ENCODE results near the gene SLC22A23. TPM values are rescaled to one million over a fixed set of nuclear protein-coding genes. Genes with fewer than 3 reads are reported as not detected.

SLC22A23 gene
- total RNA-seq, 1 experiment from 2014 or later: 38.2 TPM

DNA sequence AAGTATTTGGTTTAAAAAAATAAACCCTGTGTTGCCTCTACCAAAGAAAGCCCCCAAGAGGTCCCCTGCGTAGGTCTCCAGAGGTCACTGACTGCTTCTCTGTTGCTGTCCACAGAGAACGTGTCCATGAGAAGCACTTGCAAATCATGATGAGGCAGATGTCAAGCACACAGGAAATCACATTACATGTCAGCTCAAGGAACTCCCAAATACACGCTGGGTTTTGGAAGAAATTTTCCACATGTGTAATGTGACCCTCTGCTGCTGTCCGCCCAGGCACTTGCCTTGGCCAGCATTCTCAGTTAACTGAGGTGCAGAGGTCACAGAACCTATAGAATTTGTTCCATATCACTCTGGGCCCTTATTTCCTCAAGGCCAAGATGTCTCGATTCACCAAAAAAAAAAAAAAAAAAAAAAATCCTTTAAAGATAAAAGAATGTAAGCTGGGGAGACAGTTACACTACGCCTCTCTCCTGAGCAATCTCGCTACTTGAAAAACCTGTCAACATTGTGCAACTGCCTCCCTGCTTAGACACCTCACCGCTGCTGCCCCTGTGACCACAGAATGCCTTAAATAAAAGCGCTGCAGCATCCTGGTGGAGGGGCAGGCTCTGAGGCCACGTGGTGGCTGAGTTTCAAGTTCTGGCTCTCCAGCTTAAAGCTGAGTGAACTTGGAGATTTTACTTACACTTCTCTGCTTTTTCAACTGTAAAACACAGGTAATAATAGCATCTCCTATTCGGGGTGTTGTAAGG lies 42.3 kb downstream of the SLC22A23 start:
- TF ChIP-seq CBFB (CRISPR knock-in tag; IDR thresholded peaks at IDR 0.05; ENCODE audit: low read depth) (no peak), ZNF121 (CRISPR knock-in tag; IDR thresholded peaks at IDR 0.05) (no peak), SOX15 (CRISPR knock-in tag; IDR thresholded peaks at IDR 0.05) (no peak), KAT7 (CRISPR knock-in tag; IDR thresholded peaks at IDR 0.05; ENCODE audit: borderline replicate concordance) (no peak), USF1 (CRISPR knock-in tag; IDR thresholded peaks at IDR 0.05) (peak; percentile 84), ZNF423 (CRISPR knock-in tag; IDR thresholded peaks at IDR 0.05) (no peak), ETV6 (CRISPR knock-in tag; IDR thresholded peaks at IDR 0.05) (peak; percentile 27; the same call in 1 of the 2 replicates), CTCF (IDR thresholded peaks at IDR 0.05) (no peak), ZNF219 (CRISPR knock-in tag; IDR thresholded peaks at IDR 0.05; ENCODE audit: borderline replicate concordance) (no peak), ZNF263 (CRISPR knock-in tag; IDR thresholded peaks at IDR 0.05; ENCODE audit: low read depth) (no peak), AR (CRISPR knock-in tag; IDR thresholded peaks at IDR 0.05) (no peak), MAX (CRISPR knock-in tag; IDR thresholded peaks at IDR 0.05) (0 out of 2 replicates have a peak, but pooled peaks have one; percentile 68), ZNF396 (CRISPR knock-in tag; IDR thresholded peaks at IDR 0.05; ENCODE audit: borderline replicate concordance) (no peak), MYBL2 (CRISPR knock-in tag; IDR thresholded peaks at IDR 0.05) (no peak)
- TF ChIP-seq, protein P1, sequence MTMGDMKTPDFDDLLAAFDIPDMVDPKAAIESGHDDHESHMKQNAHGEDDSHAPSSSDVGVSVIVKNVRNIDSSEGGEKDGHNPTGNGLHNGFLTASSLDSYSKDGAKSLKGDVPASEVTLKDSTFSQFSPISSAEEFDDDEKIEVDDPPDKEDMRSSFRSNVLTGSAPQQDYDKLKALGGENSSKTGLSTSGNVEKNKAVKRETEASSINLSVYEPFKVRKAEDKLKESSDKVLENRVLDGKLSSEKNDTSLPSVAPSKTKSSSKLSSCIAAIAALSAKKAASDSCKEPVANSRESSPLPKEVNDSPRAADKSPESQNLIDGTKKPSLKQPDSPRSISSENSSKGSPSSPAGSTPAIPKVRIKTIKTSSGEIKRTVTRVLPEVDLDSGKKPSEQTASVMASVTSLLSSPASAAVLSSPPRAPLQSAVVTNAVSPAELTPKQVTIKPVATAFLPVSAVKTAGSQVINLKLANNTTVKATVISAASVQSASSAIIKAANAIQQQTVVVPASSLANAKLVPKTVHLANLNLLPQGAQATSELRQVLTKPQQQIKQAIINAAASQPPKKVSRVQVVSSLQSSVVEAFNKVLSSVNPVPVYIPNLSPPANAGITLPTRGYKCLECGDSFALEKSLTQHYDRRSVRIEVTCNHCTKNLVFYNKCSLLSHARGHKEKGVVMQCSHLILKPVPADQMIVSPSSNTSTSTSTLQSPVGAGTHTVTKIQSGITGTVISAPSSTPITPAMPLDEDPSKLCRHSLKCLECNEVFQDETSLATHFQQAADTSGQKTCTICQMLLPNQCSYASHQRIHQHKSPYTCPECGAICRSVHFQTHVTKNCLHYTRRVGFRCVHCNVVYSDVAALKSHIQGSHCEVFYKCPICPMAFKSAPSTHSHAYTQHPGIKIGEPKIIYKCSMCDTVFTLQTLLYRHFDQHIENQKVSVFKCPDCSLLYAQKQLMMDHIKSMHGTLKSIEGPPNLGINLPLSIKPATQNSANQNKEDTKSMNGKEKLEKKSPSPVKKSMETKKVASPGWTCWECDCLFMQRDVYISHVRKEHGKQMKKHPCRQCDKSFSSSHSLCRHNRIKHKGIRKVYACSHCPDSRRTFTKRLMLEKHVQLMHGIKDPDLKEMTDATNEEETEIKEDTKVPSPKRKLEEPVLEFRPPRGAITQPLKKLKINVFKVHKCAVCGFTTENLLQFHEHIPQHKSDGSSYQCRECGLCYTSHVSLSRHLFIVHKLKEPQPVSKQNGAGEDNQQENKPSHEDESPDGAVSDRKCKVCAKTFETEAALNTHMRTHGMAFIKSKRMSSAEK (CRISPR knock-in tag; IDR thresholded peaks at IDR 0.05; ENCODE audit: borderline replicate concordance): no peak
- TF ChIP-seq, protein P2, sequence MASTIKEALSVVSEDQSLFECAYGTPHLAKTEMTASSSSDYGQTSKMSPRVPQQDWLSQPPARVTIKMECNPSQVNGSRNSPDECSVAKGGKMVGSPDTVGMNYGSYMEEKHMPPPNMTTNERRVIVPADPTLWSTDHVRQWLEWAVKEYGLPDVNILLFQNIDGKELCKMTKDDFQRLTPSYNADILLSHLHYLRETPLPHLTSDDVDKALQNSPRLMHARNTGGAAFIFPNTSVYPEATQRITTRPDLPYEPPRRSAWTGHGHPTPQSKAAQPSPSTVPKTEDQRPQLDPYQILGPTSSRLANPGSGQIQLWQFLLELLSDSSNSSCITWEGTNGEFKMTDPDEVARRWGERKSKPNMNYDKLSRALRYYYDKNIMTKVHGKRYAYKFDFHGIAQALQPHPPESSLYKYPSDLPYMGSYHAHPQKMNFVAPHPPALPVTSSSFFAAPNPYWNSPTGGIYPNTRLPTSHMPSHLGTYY (CRISPR knock-in tag; IDR thresholded peaks at IDR 0.05): no peak
- TF ChIP-seq, protein P3, sequence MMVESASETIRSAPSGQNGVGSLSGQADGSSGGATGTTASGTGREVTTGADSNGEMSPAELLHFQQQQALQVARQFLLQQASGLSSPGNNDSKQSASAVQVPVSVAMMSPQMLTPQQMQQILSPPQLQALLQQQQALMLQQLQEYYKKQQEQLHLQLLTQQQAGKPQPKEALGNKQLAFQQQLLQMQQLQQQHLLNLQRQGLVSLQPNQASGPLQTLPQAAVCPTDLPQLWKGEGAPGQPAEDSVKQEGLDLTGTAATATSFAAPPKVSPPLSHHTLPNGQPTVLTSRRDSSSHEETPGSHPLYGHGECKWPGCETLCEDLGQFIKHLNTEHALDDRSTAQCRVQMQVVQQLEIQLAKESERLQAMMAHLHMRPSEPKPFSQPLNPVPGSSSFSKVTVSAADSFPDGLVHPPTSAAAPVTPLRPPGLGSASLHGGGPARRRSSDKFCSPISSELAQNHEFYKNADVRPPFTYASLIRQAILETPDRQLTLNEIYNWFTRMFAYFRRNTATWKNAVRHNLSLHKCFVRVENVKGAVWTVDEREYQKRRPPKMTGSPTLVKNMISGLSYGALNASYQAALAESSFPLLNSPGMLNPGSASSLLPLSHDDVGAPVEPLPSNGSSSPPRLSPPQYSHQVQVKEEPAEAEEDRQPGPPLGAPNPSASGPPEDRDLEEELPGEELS (CRISPR knock-in tag; IDR thresholded peaks at IDR 0.05): no peak
- TF ChIP-seq, protein P4, sequence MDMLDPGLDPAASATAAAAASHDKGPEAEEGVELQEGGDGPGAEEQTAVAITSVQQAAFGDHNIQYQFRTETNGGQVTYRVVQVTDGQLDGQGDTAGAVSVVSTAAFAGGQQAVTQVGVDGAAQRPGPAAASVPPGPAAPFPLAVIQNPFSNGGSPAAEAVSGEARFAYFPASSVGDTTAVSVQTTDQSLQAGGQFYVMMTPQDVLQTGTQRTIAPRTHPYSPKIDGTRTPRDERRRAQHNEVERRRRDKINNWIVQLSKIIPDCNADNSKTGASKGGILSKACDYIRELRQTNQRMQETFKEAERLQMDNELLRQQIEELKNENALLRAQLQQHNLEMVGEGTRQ (CRISPR knock-in tag; IDR thresholded peaks at IDR 0.05): peak; percentile 71
- CTCF ChIA-PET: interaction anchor here (0.8 to 1.8 kb wide), 18 partner anchors 9 to 676 kb away, joined by 3 to 14 read pairs (median 3); partner anchors contain the start of gene SLC22A23
- DNase-seq (ENCODE audit: low spot score): peak; percentile 39

More for the DNA sequence above, 42.3 kb downstream of the SLC22A23 start:
- Mint-ChIP-seq H3K27ac (peak overlapping the region; percentile 94), H3K4me1 (peaks cover 82% of the 10 kb centered on the region), H3K4me3 (peak overlapping the region; percentile 35; the same call in 1 of the 2 replicates), H3K9me3 (peaks cover 11% of the 10 kb centered on the region), H3K36me3 (peaks cover 24% of the 10 kb centered on the region), H3K27me3 (ENCODE audit: low read depth) (no peaks in the 10 kb centered on the region)
- ATAC-seq: peak; percentile 46
- POLR2A ChIA-PET: interaction anchor here (1.0 kb wide), 1 partner anchor 42 kb away, joined by 3 read pairs; the partner anchor contains the start of gene SLC22A23
